CD14-positive monocyte (primary cell): ENCODE data around the gene IDH1. TPM values are rescaled to one million over a fixed set of nuclear protein-coding genes. Genes with fewer than 3 reads are reported as not detected.

ENCODE experiments used
- DNase-seq, 3 donors: peaks; one replicate each; pipeline ENCODE4 v3.0.0-alpha.2; 2011 to 2022
- H2AFZ ChIP-seq: 2 replicates; pipeline ENCODE4 v1.6.0; 2012; ENCODE audit warnings: mild to moderate bottlenecking, low read depth, low read length, inconsistent platforms; ENCODE audit not compliant: insufficient read depth, poor library complexity, severe bottlenecking
- H3K27ac ChIP-seq, 2 donors: 1 replicate in 1 of 2; 2 replicates in 1 of 2; pipeline ENCODE4 v1.5.1; 2012 to 2013; ENCODE audit warnings: low read length in 2 of 2, control low read depth in 1 of 2, inconsistent platforms in 1 of 2, low read depth in 1 of 2, mild to moderate bottlenecking in 1 of 2
- H3K27me3 ChIP-seq, 2 donors: one replicate each; pipeline versions ENCODE4 v1.6.0 to v1.6.1; 2011 to 2013; ENCODE audit warnings: low read length in 2 of 2; ENCODE audit not compliant: control insufficient read depth in 2 of 2, insufficient read depth in 2 of 2
- H3K36me3 ChIP-seq, 2 donors: replicated peaks in 1 of 2; 1 replicate in 1 of 2; 2 replicates in 1 of 2; pipeline versions ENCODE4 v1.5.1 to v1.6.1; 2012 to 2013; ENCODE audit warnings: low read length in 2 of 2, control low read depth in 1 of 2, inconsistent platforms in 1 of 2, mild to moderate bottlenecking in 1 of 2; ENCODE audit not compliant: insufficient read depth in 2 of 2, control insufficient read depth in 1 of 2
- H3K4me1 ChIP-seq, 2 donors: 1 replicate in 1 of 2; 2 replicates in 1 of 2; pipeline versions ENCODE4 v1.5.1 to v1.6.1; 2012 to 2013; ENCODE audit warnings: low read length in 2 of 2, control low read depth in 1 of 2, inconsistent platforms in 1 of 2, mild to moderate bottlenecking in 1 of 2, moderate library complexity in 1 of 2; ENCODE audit not compliant: insufficient read depth in 2 of 2, control insufficient read depth in 1 of 2
- H3K4me2 ChIP-seq: replicated peaks from 2 replicates; pipeline ENCODE3; 2012; ENCODE audit warnings: low read length, moderate library complexity, mild to moderate bottlenecking; ENCODE audit not compliant: poor library complexity, severe bottlenecking; ENCODE audit errors: extremely low read depth
- H3K4me3 ChIP-seq, 3 experiments: fragments of 200-600 bp in 1 of 3; sonication (generic) in 1 of 3; replicated peaks in 1 of 3; 1 replicate in 2 of 3; 2 replicates in 1 of 3; pipeline ENCODE4 v1.5.1; 2011 to 2013; ENCODE audit warnings: low read length in 3 of 3, mild to moderate bottlenecking in 3 of 3, control low read depth in 2 of 3, low read depth in 2 of 3, inconsistent platforms in 1 of 3, moderate library complexity in 1 of 3
- H3K79me2 ChIP-seq: 2 replicates; pipeline ENCODE4 v1.6.0; 2012; ENCODE audit warnings: mild to moderate bottlenecking, control low read depth, inconsistent platforms, low read length, moderate library complexity; ENCODE audit not compliant: insufficient read depth
- H3K9ac ChIP-seq: 2 replicates; pipeline ENCODE4 v1.6.0; 2017; ENCODE audit warnings: low read length, mild to moderate bottlenecking; ENCODE audit not compliant: insufficient read depth, poor library complexity, severe bottlenecking
- H3K9me3 ChIP-seq, 2 donors: replicated peaks in 1 of 2; 1 replicate in 1 of 2; 2 replicates in 1 of 2; pipeline versions ENCODE4 v1.5.1 to v1.6.1; 2012 to 2013; ENCODE audit warnings: low read length in 2 of 2, control low read depth in 1 of 2; ENCODE audit not compliant: control insufficient read depth in 1 of 2, insufficient read depth in 1 of 2
- H4K20me1 ChIP-seq: 2 replicates; pipeline ENCODE4 v1.6.0; 2012; ENCODE audit warnings: mild to moderate bottlenecking, low read length, control low read depth, moderate library complexity; ENCODE audit not compliant: insufficient read depth
- H3K27ac Mint-ChIP-seq, 7 donors: one replicate each; pipeline ENCODE4 v1.8.0; 2020; ENCODE audit warnings: mild to moderate bottlenecking in 7 of 7, mixed read lengths in 7 of 7, moderate library complexity in 6 of 7, inconsistent platforms in 2 of 7
- H3K27me3 Mint-ChIP-seq, 3 donors: one replicate each; pipeline ENCODE4 v1.8.0; 2021 to 2022; ENCODE audit warnings: low read depth in 3 of 3, mild to moderate bottlenecking in 3 of 3, mixed read lengths in 3 of 3, moderate library complexity in 3 of 3, inconsistent platforms in 1 of 3
- H3K36me3 Mint-ChIP-seq, 2 donors: one replicate each; pipeline ENCODE4 v1.8.0; 2020; ENCODE audit warnings: mixed read lengths in 2 of 2, inconsistent platforms in 1 of 2, mild to moderate bottlenecking in 1 of 2
- H3K4me1 Mint-ChIP-seq: one replicate; pipeline ENCODE4 v1.8.0; 2020; ENCODE audit warnings: mild to moderate bottlenecking, mixed read lengths
- H3K4me3 Mint-ChIP-seq, 2 donors: one replicate each; pipeline ENCODE4 v1.8.0; 2020; ENCODE audit warnings: mild to moderate bottlenecking in 2 of 2, mixed read lengths in 2 of 2, moderate library complexity in 1 of 2
- H3K9me3 Mint-ChIP-seq, 7 donors: one replicate each; pipeline ENCODE4 v1.8.0; 2020 to 2022; ENCODE audit warnings: mixed read lengths in 7 of 7, mild to moderate bottlenecking in 6 of 7, moderate library complexity in 6 of 7, inconsistent platforms in 2 of 7
- WGBS: methylation state at CpG from one replicate; pipeline ENCODE4 v1.1.5; 2013; ENCODE audit warnings: missing lambda C conversion rate; ENCODE audit not compliant: insufficient coverage; 5-methylcytosine and 5-hydroxymethylcytosine counted together
- intact Hi-C, 2 donors: fragments of 100-400 bp; cut with micrococcal nuclease; formaldehyde crosslinking; loops; one replicate each; pipeline versions ENCODE4 v1.15.0 to v1.15.1; 2023
- polyA plus RNA-seq, 3 donors: library from polyadenylated mRNA; depleted of rRNA in 1 of 3; unstranded in 2 of 3; stranded (reverse) in 1 of 3; fragments of 300-500 nt in 2 of 3; fragments of >200 nt in 1 of 3; fragmentation: Illumina TruSeq in 2 of 3; gene quantifications; 1 replicate in 2 of 3; 2 replicates in 1 of 3; pipeline ENCODE4 v1.2.3, GENCODE V29; 2012 to 2021
- TF ChIP-seq, protein P1 (sequence below): fragments of 200-600 bp; IDR thresholded peaks from one replicate; pipeline ENCODE4 v1.8.0; 2022; ENCODE audit warnings: antibody characterized with exemption, mild to moderate bottlenecking

The IDH1 gene
- polyA plus RNA-seq, 3 donors, result 33.6 to 120 (median 115) TPM

DNA sequence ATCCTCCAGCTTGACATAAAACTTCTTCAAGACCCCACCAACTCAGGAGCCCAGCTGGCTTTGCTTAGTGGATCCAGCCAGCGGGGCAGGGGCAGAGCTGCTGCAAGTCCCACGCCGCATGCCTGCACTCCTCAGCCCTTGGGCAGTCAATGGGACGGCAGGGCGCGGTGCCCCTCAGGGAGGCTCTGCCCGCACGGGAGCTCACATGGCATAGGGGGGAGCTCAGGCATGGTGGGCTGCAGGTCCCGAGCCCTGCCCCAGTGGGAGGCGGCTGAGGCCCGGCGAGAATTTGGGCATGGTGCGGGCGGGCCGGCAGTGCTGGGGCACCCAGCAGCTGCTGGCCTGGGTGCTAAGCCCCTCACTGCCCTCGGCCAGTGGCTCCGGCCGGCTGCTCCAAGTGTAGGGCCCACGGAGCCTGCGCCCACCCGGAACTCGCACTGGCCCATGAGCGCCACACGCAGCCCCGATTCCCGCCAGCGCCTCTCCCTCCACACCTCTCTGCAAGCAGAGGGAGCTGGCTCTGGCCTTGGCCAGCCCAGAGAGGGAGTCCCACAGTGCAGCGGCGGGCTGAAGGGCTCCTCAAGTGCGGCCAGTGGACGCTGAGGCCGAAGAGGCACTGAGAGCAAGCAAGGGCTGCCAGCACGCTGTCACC is 27.2 kb downstream of the IDH1 start:
- TF ChIP-seq, protein P1, sequence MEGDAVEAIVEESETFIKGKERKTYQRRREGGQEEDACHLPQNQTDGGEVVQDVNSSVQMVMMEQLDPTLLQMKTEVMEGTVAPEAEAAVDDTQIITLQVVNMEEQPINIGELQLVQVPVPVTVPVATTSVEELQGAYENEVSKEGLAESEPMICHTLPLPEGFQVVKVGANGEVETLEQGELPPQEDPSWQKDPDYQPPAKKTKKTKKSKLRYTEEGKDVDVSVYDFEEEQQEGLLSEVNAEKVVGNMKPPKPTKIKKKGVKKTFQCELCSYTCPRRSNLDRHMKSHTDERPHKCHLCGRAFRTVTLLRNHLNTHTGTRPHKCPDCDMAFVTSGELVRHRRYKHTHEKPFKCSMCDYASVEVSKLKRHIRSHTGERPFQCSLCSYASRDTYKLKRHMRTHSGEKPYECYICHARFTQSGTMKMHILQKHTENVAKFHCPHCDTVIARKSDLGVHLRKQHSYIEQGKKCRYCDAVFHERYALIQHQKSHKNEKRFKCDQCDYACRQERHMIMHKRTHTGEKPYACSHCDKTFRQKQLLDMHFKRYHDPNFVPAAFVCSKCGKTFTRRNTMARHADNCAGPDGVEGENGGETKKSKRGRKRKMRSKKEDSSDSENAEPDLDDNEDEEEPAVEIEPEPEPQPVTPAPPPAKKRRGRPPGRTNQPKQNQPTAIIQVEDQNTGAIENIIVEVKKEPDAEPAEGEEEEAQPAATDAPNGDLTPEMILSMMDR, result no peak
- H3K4me1 ChIP-seq, result no peaks in the 10 kb centered on the region
- no peak overlapping the region for H3K27ac ChIP-seq
- H4K20me1 ChIP-seq, result no peaks in the 10 kb centered on the region
- WGBS, result 93% methylated on average over 33 of the region's 33 CpGs
- H3K36me3 ChIP-seq, result no peaks in the 10 kb centered on the region
- H2AFZ ChIP-seq, result no peak overlapping the region
- peaks cover 6 to 32% (median 13%) of the 10 kb centered on the region in 7 donors for H3K9me3 Mint-ChIP-seq
- H3K27me3 Mint-ChIP-seq, result peaks cover 0 to 8% (median 0%) of the 10 kb centered on the region in 3 donors
- H3K9ac ChIP-seq, result no peak overlapping the region
- H3K4me3 ChIP-seq, result no peak overlapping the region
- no peak overlapping the region for H3K4me3 Mint-ChIP-seq
- H3K4me2 ChIP-seq, result no peak overlapping the region
- H3K36me3 Mint-ChIP-seq, result no peaks in the 10 kb centered on the region
- H3K4me1 Mint-ChIP-seq, result no peaks in the 10 kb centered on the region
- intact Hi-C loops, result no loop called here
- DNase-seq, result no peak
- H3K79me2 ChIP-seq, result no peaks in the 10 kb centered on the region
- H3K9me3 ChIP-seq, result peaks cover 7 to 12% of the 10 kb centered on the region in 2 donors
- H3K27ac Mint-ChIP-seq, result no peak overlapping the region
- no peaks in the 10 kb centered on the region for H3K27me3 ChIP-seq

DNA sequence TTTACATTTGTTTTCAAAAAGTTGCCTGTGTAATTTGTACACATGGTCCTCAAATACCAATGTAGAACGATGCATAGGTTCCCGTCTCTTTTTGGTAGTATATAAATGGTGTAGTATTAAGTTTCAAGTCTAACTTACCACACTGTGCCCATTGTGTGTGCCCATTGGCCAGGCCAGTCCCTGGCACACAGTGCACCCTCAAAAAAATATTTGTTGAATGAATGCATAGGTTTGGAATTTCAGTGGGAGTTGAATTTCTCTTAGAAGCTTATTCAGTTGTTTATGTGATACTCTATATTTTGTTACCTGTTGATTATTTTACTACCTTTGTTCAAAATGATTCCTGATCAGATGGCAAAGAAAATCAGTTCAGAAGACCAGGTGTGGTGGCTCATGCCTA is 30.1 kb downstream of the IDH1 start:
- intact Hi-C loops, result no loop called here
- no peak for DNase-seq
- Mint-ChIP-seq H3K4me3 (no peak overlapping the region), H3K36me3 (no peaks in the 10 kb centered on the region), H3K27ac (no peak overlapping the region), H3K4me1 (no peaks in the 10 kb centered on the region), H3K9me3 (peaks cover 0 to 17% (median 9%) of the 10 kb centered on the region in 7 donors), H3K27me3 (peaks cover 1 to 5% (median 3%) of the 10 kb centered on the region in 3 donors)
- no peak overlapping the region for H3K4me3 ChIP-seq
- no peaks in the 10 kb centered on the region for H3K36me3 ChIP-seq
- WGBS, result no CpG with 5 or more reads among the region's 2 CpGs
- no peak overlapping the region for H3K4me2 ChIP-seq
- TF ChIP-seq, protein P1, result no peak
- peaks cover 0 to 12% of the 10 kb centered on the region in 2 donors for H3K9me3 ChIP-seq
- H3K9ac ChIP-seq, result no peak overlapping the region
- no peaks in the 10 kb centered on the region for H3K79me2 ChIP-seq
- H2AFZ ChIP-seq, result no peak overlapping the region
- no peak overlapping the region for H3K27ac ChIP-seq
- H3K27me3 ChIP-seq, result no peaks in the 10 kb centered on the region
- H3K4me1 ChIP-seq, result no peaks in the 10 kb centered on the region
- no peaks in the 10 kb centered on the region for H4K20me1 ChIP-seq
